ENCODE results near the gene PPP1R7.

The PPP1R7 gene

DNA sequence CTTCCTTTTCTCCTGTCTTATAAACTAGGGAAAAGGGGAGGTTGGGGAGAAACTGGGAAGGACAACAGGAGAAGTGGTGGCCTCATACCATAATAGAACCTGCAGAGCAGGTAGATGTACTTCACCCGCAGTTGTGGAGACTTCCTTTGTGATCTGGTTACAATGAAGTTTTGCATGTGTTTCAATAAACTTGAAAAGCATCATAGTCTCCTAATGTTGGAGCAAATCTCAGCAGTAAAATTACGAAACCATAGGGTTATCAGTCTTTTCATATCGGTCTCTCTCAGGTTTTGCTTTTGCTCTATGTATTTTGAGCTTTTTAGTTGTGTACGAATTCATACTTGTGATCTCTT, 68.7 kb downstream of the PPP1R7 start:
- H2AFZ ChIP-seq (ENCODE audit: low read depth, low read length): no peak overlapping the region
- H3K4me3 ChIP-seq (ENCODE audit: low read depth in 1 of 2, low read length in 2 of 2): no peak overlapping the region
- H3K4me2 ChIP-seq (ENCODE audit: insufficient read depth, low read length): no peak overlapping the region
- no peaks in the 10 kb centered on the region for H3K9me3 ChIP-seq (ENCODE audit: insufficient read depth, low read length, severe bottlenecking)
- H3K9ac ChIP-seq (ENCODE audit: low read depth, low read length): no peak overlapping the region
- ATAC-seq (ENCODE audit: insufficient read depth, low read depth): no peak
- no peak for DNase-seq
- no peaks in the 10 kb centered on the region for H3K36me3 ChIP-seq (ENCODE audit: insufficient read depth, low read length)
- H3K79me2 ChIP-seq (ENCODE audit: insufficient read depth, low read length): no peaks in the 10 kb centered on the region
- TF ChIP-seq, protein P1, sequence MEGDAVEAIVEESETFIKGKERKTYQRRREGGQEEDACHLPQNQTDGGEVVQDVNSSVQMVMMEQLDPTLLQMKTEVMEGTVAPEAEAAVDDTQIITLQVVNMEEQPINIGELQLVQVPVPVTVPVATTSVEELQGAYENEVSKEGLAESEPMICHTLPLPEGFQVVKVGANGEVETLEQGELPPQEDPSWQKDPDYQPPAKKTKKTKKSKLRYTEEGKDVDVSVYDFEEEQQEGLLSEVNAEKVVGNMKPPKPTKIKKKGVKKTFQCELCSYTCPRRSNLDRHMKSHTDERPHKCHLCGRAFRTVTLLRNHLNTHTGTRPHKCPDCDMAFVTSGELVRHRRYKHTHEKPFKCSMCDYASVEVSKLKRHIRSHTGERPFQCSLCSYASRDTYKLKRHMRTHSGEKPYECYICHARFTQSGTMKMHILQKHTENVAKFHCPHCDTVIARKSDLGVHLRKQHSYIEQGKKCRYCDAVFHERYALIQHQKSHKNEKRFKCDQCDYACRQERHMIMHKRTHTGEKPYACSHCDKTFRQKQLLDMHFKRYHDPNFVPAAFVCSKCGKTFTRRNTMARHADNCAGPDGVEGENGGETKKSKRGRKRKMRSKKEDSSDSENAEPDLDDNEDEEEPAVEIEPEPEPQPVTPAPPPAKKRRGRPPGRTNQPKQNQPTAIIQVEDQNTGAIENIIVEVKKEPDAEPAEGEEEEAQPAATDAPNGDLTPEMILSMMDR (IDR thresholded peaks at IDR 0.05; ENCODE audit: borderline replicate concordance, extremely low read depth, low read length, poor library complexity, severe bottlenecking): no peak
- TF ChIP-seq EZH2 (IDR thresholded peaks at IDR 0.05; ENCODE audit: borderline replicate concordance, low read depth, low read length, severe bottlenecking): no peak
- H3K27me3 ChIP-seq (ENCODE audit: insufficient read depth, low read length, poor library complexity): no peaks in the 10 kb centered on the region
- H3K4me1 ChIP-seq (ENCODE audit: insufficient read depth, low read length): no peaks in the 10 kb centered on the region
- H3K27ac ChIP-seq (ENCODE audit: low read length): no peak overlapping the region
- H4K20me1 ChIP-seq (ENCODE audit: insufficient read depth, low read length): no peaks in the 10 kb centered on the region

DNA sequence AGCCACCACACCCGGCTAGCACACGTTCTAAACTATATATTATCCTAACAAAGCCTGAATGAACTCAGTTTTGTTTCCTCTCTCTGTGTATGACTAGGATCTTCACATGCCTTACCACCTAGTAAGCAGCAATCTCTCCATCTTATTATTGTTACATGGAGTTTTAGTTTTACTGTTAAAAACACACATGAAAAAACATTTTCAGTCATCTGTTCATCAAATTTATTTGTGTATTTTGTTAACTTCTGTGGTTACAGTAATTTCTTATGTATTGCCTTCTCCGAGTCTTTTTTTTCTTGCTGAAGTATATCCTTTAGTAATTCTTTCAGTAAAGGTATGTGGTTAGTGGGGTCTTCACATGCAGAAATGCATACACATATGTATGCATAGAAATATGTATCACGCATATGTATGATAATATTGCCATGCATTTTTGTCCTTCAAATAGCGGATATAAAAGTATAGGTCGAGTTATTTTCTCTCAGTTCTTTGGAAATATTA, 69.6 kb downstream of the PPP1R7 start:
- Histone ChIP-seq H3K9ac (ENCODE audit: low read depth, low read length) (no peak overlapping the region), H3K27ac (ENCODE audit: low read length) (no peak overlapping the region), H3K4me3 (ENCODE audit: low read depth in 1 of 2, low read length in 2 of 2) (no peak overlapping the region), H3K4me2 (ENCODE audit: insufficient read depth, low read length) (no peak overlapping the region), H3K4me1 (ENCODE audit: insufficient read depth, low read length) (no peaks in the 10 kb centered on the region), H3K9me3 (ENCODE audit: insufficient read depth, low read length, severe bottlenecking) (no peaks in the 10 kb centered on the region), H2AFZ (ENCODE audit: low read depth, low read length) (no peak overlapping the region), H3K27me3 (ENCODE audit: insufficient read depth, low read length, poor library complexity) (no peaks in the 10 kb centered on the region), H3K36me3 (ENCODE audit: insufficient read depth, low read length) (no peaks in the 10 kb centered on the region), H3K79me2 (ENCODE audit: insufficient read depth, low read length) (no peaks in the 10 kb centered on the region), H4K20me1 (ENCODE audit: insufficient read depth, low read length) (no peaks in the 10 kb centered on the region; the same call in 1 of the 2 replicates)
- DNase-seq (no peak), ATAC-seq (ENCODE audit: insufficient read depth, low read depth) (no peak)
- no peak for TF ChIP-seq EZH2 (IDR thresholded peaks at IDR 0.05; ENCODE audit: borderline replicate concordance, low read depth, low read length, severe bottlenecking)
- TF ChIP-seq, protein P1 (IDR thresholded peaks at IDR 0.05; ENCODE audit: borderline replicate concordance, extremely low read depth, low read length, poor library complexity, severe bottlenecking): no peak

DNA sequence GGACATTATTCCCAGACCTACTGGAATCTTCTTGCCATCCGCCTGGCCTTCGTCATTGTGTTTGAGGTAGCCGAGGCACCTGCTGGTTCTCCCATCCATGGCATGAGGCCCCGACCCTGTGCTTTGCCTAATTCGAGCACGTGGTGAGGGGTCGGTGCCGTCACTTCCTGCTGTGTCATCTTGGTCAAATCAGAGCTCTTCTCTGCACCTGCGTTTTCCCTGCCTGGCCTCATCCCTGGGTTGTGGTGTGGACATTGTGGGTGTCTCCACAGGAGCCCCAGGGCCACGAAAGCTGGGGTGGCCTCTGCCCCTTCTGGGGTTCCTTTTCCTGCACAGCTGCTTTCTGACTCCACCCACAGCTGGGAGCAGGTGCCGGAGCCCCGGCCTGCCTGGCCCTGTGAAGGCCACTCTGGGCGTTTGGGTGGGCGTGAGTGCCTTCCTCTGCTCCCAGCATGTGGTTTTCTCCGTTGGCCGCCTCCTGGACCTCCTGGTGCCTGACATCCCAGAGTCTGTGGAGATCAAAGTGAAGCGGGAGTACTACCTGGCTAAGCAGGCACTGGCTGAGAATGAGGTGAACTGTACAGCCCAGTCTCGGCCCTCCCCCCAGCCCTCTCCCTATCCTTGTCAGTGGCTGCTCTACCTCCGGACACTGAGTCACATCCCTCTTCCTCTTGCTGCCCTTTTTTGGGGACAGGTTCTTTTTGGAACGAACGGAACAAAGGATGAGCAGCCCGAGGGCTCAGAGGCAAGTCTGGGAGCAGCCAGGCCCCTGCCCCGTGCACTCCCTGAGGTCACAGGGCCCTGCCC, 73.1 kb downstream of the PPP1R7 start:
- peaks cover 10% of the 10 kb centered on the region for H4K20me1 ChIP-seq (ENCODE audit: insufficient read depth, low read length)
- H3K79me2 ChIP-seq (ENCODE audit: insufficient read depth, low read length): no peaks in the 10 kb centered on the region
- H3K4me3 ChIP-seq (ENCODE audit: low read depth in 1 of 2, low read length in 2 of 2): no peak overlapping the region
- no peak overlapping the region for H3K4me2 ChIP-seq (ENCODE audit: insufficient read depth, low read length)
- ATAC-seq (ENCODE audit: insufficient read depth, low read depth): peak; percentile 62
- TF ChIP-seq, protein P1 (IDR thresholded peaks at IDR 0.05; ENCODE audit: borderline replicate concordance, extremely low read depth, low read length, poor library complexity, severe bottlenecking): no peak
- no peaks in the 10 kb centered on the region for H3K9me3 ChIP-seq (ENCODE audit: insufficient read depth, low read length, severe bottlenecking)
- peak; percentile 33 for DNase-seq
- H3K27me3 ChIP-seq (ENCODE audit: insufficient read depth, low read length, poor library complexity): no peaks in the 10 kb centered on the region
- H3K27ac ChIP-seq (ENCODE audit: low read length): no peak overlapping the region
- H2AFZ ChIP-seq (ENCODE audit: low read depth, low read length): no peak overlapping the region
- H3K9ac ChIP-seq (ENCODE audit: low read depth, low read length): no peak overlapping the region
- H3K4me1 ChIP-seq (ENCODE audit: insufficient read depth, low read length): no peaks in the 10 kb centered on the region
- peaks cover 27% of the 10 kb centered on the region for H3K36me3 ChIP-seq (ENCODE audit: insufficient read depth, low read length)

Data from DND-41 (cell line).